IPS-20b (cell line): ENCODE data around the gene RASA3.

Experiments
- H3K27ac ChIP-seq: one replicate; pipeline ENCODE4 v1.5.1; 2013; ENCODE audit warnings: low read length
- H3K27me3 ChIP-seq: 2 replicates; pipeline ENCODE4 v1.6.1; 2013; ENCODE audit warnings: mild to moderate bottlenecking, low read length, inconsistent platforms; ENCODE audit not compliant: insufficient read depth
- H3K36me3 ChIP-seq: 2 replicates; pipeline ENCODE4 v1.6.1; 2013; ENCODE audit warnings: low read depth, mild to moderate bottlenecking, inconsistent platforms, low read length, moderate library complexity; ENCODE audit not compliant: insufficient read depth
- H3K4me1 ChIP-seq: 2 replicates; pipeline ENCODE4 v1.6.1; 2013; ENCODE audit warnings: mild to moderate bottlenecking, control low read depth, inconsistent platforms, low read length, moderate library complexity; ENCODE audit not compliant: insufficient read depth
- H3K4me3 ChIP-seq: 2 replicates; pipeline ENCODE4 v1.5.1; 2013; ENCODE audit warnings: mild to moderate bottlenecking, low read length, inconsistent platforms
- H3K9ac ChIP-seq: 2 replicates; pipeline ENCODE4 v1.6.1; 2013; ENCODE audit warnings: low read depth, mild to moderate bottlenecking, inconsistent platforms, low read length, moderate library complexity
- H3K9me3 ChIP-seq: 2 replicates; pipeline ENCODE4 v1.6.1; 2013; ENCODE audit warnings: mild to moderate bottlenecking, low read depth, low read length, inconsistent platforms; ENCODE audit not compliant: insufficient read depth

Gene RASA3

GRCh38 chr13:113965968-113966884 is 166.2 kb downstream of the RASA3 start:
- Histone ChIP-seq H3K9ac (no peak overlapping the region), H3K4me1 (no peaks in the 10 kb centered on the region), H3K4me3 (no peak overlapping the region), H3K9me3 (peaks cover 36% of the 10 kb centered on the region), H3K36me3 (no peaks in the 10 kb centered on the region), H3K27ac (no peak overlapping the region), H3K27me3 (no peaks in the 10 kb centered on the region)

GRCh38 chr13:113965383-113965874 is 167.0 kb downstream of the RASA3 start:
- H3K4me3 ChIP-seq, result no peak overlapping the region
- H3K36me3 ChIP-seq, result no peaks in the 10 kb centered on the region
- H3K9ac ChIP-seq, result no peak overlapping the region
- H3K9me3 ChIP-seq, result peaks cover 44% of the 10 kb centered on the region
- no peaks in the 10 kb centered on the region for H3K4me1 ChIP-seq
- H3K27ac ChIP-seq, result no peak overlapping the region
- H3K27me3 ChIP-seq, result no peaks in the 10 kb centered on the region

GRCh38 chr13:113964251-113964995 is 168.0 kb downstream of the RASA3 start:
- Histone ChIP-seq H3K4me1 (no peaks in the 10 kb centered on the region), H3K36me3 (no peaks in the 10 kb centered on the region), H3K9ac (no peak overlapping the region), H3K27me3 (no peaks in the 10 kb centered on the region), H3K9me3 (peaks cover 52% of the 10 kb centered on the region), H3K27ac (no peak overlapping the region), H3K4me3 (no peak overlapping the region)

GRCh38 chr13:113963376-113963775 is 169.0 kb downstream of the RASA3 start:
- H3K4me1 ChIP-seq, result no peaks in the 10 kb centered on the region
- no peaks in the 10 kb centered on the region for H3K36me3 ChIP-seq
- H3K4me3 ChIP-seq, result no peak overlapping the region
- peaks cover 63% of the 10 kb centered on the region for H3K9me3 ChIP-seq
- no peak overlapping the region for H3K9ac ChIP-seq
- H3K27me3 ChIP-seq, result no peaks in the 10 kb centered on the region
- H3K27ac ChIP-seq, result no peak overlapping the region

GRCh38 chr13:113962975-113963374 is 169.4 kb downstream of the RASA3 start:
- H3K36me3 ChIP-seq, result no peaks in the 10 kb centered on the region
- no peak overlapping the region for H3K27ac ChIP-seq
- H3K9ac ChIP-seq, result no peak overlapping the region
- no peak overlapping the region for H3K4me3 ChIP-seq
- H3K9me3 ChIP-seq, result peaks cover 63% of the 10 kb centered on the region
- H3K4me1 ChIP-seq, result no peaks in the 10 kb centered on the region
- H3K27me3 ChIP-seq, result no peaks in the 10 kb centered on the region

- peaks cover 63% of the 10 kb centered on the region for H3K9me3 ChIP-seq
- H3K4me3 ChIP-seq, result no peak overlapping the region
- H3K27ac ChIP-seq, result no peak overlapping the region
- no peaks in the 10 kb centered on the region for H3K36me3 ChIP-seq
- H3K4me1 ChIP-seq, result no peaks in the 10 kb centered on the region
- no peak overlapping the region for H3K9ac ChIP-seq
- H3K27me3 ChIP-seq, result no peaks in the 10 kb centered on the region
Observed at GRCh38 chr13:113962386-113962785, 170.0 kb downstream of the RASA3 start.

GRCh38 chr13:113960276-113960948 is 172.0 kb downstream of the RASA3 start:
- Histone ChIP-seq H3K27ac (no peak overlapping the region), H3K9me3 (peaks cover 48% of the 10 kb centered on the region), H3K9ac (no peak overlapping the region), H3K36me3 (no peaks in the 10 kb centered on the region), H3K27me3 (no peaks in the 10 kb centered on the region), H3K4me1 (no peaks in the 10 kb centered on the region), H3K4me3 (no peak overlapping the region)

- H3K27ac ChIP-seq, result no peak overlapping the region
- no peak overlapping the region for H3K9ac ChIP-seq
- H3K36me3 ChIP-seq, result no peaks in the 10 kb centered on the region
- H3K4me3 ChIP-seq, result no peak overlapping the region
- peaks cover 37% of the 10 kb centered on the region for H3K9me3 ChIP-seq
- no peaks in the 10 kb centered on the region for H3K4me1 ChIP-seq
- H3K27me3 ChIP-seq, result no peaks in the 10 kb centered on the region
Observed at GRCh38 chr13:113959198-113959597, 173.2 kb downstream of the RASA3 start.

- Histone ChIP-seq H3K4me3 (no peak overlapping the region), H3K4me1 (no peaks in the 10 kb centered on the region), H3K9ac (no peak overlapping the region), H3K9me3 (peaks cover 37% of the 10 kb centered on the region), H3K36me3 (no peaks in the 10 kb centered on the region), H3K27ac (no peak overlapping the region), H3K27me3 (no peaks in the 10 kb centered on the region)
Observed at GRCh38 chr13:113958373-113958772, 174.1 kb downstream of the RASA3 start.

- peaks cover 30% of the 10 kb centered on the region for H3K9me3 ChIP-seq
- H3K27ac ChIP-seq, result no peak overlapping the region
Observed at GRCh38 chr13:113956571-113956970, 175.9 kb downstream of the RASA3 start.

GRCh38 chr13:113955691-113956090 is 176.7 kb downstream of the RASA3 start:
- Histone ChIP-seq H3K27me3 (no peaks in the 10 kb centered on the region), H3K36me3 (no peaks in the 10 kb centered on the region), H3K4me1 (no peaks in the 10 kb centered on the region), H3K9me3 (peaks cover 22% of the 10 kb centered on the region), H3K27ac (no peak overlapping the region), H3K9ac (no peak overlapping the region), H3K4me3 (no peak overlapping the region)

More at GRCh38 chr13:113956571-113956970, 175.9 kb downstream of the RASA3 start:
- H3K27me3 ChIP-seq, result no peaks in the 10 kb centered on the region
- H3K4me3 ChIP-seq, result no peak overlapping the region
- H3K9ac ChIP-seq, result no peak overlapping the region
- H3K4me1 ChIP-seq, result no peaks in the 10 kb centered on the region
- no peaks in the 10 kb centered on the region for H3K36me3 ChIP-seq
